Thoracic aorta (tissue), 2 donors: ENCODE measurements around the gene IER3. TPM values are rescaled to one million over a fixed set of nuclear protein-coding genes. Genes with fewer than 3 reads are reported as not detected.

Source experiments
- ATAC-seq: fragments of 150-250 bp; one replicate; pipeline ENCODE4 v1.8.0; 2017; ENCODE audit warnings: low read depth; ENCODE audit not compliant: insufficient number of reproducible peaks, low FRiP score
- DNase-seq: peaks from one replicate; pipeline ENCODE4 v3.0.0-alpha.2; 2020; ENCODE audit warnings: low spot score
- H3K27ac ChIP-seq, 2 donors: fragments of 200-600 bp; sonication (generic); 1 replicate in 1 of 2; 2 replicates in 1 of 2; pipeline ENCODE4 v1.5.1; 2016; ENCODE audit warnings: mild to moderate bottlenecking in 2 of 2, moderate library complexity in 2 of 2
- H3K27me3 ChIP-seq: fragments of 200-600 bp; sonication (generic); replicated peaks from 2 replicates; pipeline ENCODE4 v1.6.0; 2016; ENCODE audit warnings: mild to moderate bottlenecking; ENCODE audit not compliant: insufficient read depth
- H3K36me3 ChIP-seq: fragments of 200-600 bp; sonication (generic); one replicate; pipeline ENCODE4 v1.5.1; 2016
- H3K4me1 ChIP-seq, 2 donors: fragments of 200-600 bp; sonication (generic); 1 replicate in 1 of 2; 2 replicates in 1 of 2; pipeline versions ENCODE4 v1.5.1 to v1.6.0; 2016; ENCODE audit warnings: low read depth in 2 of 2, mild to moderate bottlenecking in 1 of 2; ENCODE audit not compliant: control insufficient read depth in 1 of 2
- H3K4me3 ChIP-seq: fragments of 200-600 bp; sonication (generic); 2 replicates; pipeline ENCODE4 v1.5.1; 2016; ENCODE audit warnings: mild to moderate bottlenecking
- H3K9me3 ChIP-seq: fragments of 200-600 bp; sonication (generic); 2 replicates; pipeline ENCODE4 v1.5.1; 2016
- total RNA-seq, 2 donors: library from RNA; depleted of rRNA; stranded (reverse); fragments of >200 nt; gene quantifications; one replicate each; pipeline versions ENCODE4 v1.1.0 to v1.2.3, GENCODE V29; 2016
- TF ChIP-seq, protein P1 (sequence below): fragments of 200-600 bp; sonication (generic); IDR thresholded peaks from one replicate; pipeline ENCODE4 v1.5.1; 2019; ENCODE audit warnings: antibody characterized with exemption

IER3 gene
- total RNA-seq, 2 donors from 2014 or later, result 43.5 to 43.8 TPM

DNA sequence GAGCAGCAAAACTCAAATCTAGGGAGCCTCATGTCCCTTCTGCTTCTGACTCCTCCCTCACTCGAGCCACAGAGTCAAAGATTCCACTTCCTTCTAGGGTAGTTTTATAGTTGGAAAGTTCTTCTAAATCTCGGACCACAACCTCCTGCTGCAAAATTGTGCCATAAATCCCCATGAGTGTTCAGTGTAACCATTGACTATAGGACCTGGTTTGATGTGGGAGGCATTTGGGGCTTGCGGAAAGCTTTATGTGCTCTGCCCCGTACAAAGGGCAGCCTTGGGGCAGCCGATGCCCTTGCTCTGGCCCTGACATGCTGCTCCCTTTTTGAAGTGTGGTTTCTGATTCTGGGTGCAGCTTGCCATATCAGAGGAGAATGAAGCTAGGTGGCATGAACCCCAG lies 43.6 kb upstream of the IER3 start:
- Histone ChIP-seq H3K4me3 (no peak overlapping the region), H3K36me3 (no peaks in the 10 kb centered on the region), H3K27me3 (no peaks in the 10 kb centered on the region), H3K4me1 (peaks cover 0 to 7% of the 10 kb centered on the region in 2 donors), H3K27ac (no peak overlapping the region), H3K9me3 (no peaks in the 10 kb centered on the region)
- TF ChIP-seq, protein P1, sequence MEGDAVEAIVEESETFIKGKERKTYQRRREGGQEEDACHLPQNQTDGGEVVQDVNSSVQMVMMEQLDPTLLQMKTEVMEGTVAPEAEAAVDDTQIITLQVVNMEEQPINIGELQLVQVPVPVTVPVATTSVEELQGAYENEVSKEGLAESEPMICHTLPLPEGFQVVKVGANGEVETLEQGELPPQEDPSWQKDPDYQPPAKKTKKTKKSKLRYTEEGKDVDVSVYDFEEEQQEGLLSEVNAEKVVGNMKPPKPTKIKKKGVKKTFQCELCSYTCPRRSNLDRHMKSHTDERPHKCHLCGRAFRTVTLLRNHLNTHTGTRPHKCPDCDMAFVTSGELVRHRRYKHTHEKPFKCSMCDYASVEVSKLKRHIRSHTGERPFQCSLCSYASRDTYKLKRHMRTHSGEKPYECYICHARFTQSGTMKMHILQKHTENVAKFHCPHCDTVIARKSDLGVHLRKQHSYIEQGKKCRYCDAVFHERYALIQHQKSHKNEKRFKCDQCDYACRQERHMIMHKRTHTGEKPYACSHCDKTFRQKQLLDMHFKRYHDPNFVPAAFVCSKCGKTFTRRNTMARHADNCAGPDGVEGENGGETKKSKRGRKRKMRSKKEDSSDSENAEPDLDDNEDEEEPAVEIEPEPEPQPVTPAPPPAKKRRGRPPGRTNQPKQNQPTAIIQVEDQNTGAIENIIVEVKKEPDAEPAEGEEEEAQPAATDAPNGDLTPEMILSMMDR, result no peak
- peak; percentile 25 for ATAC-seq
- DNase-seq, result no peak

DNA sequence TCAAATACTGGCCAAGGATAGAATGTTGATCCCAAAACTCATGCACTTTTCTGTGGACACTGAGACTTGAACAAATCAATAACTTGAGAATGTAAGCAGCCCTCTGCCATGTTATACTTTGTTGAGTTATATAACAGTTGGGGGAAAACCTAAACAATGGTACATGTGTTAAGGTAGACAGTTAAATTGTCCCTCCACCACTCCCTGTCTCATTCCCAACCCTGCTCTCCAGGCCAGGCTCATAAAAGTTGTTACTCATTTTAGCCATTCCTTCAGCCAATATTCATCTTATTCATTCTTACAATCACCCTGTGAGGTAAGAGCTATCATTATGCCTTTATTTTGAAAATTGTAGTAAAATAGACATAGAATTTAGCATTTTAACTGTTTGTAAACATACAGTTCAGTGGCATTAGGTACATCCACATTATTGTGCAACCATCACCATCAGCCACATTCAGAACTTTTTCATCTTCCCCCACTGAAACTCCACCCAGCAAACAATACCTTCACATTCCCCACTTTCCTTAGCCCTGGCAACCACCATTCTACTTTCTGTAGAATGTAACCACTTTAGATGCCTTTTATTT lies 38.2 kb upstream of the IER3 start:
- no peaks in the 10 kb centered on the region for H3K9me3 ChIP-seq
- H3K4me1 ChIP-seq, result peaks cover 38 to 44% of the 10 kb centered on the region in 2 donors
- H3K27me3 ChIP-seq, result no peaks in the 10 kb centered on the region
- ATAC-seq (peak; percentile 2), DNase-seq (no peak)
- H3K4me3 ChIP-seq, result no peak overlapping the region
- peak overlapping the region; percentile 95 to 96 for H3K27ac ChIP-seq
- TF ChIP-seq, protein P1, result no peak
- H3K36me3 ChIP-seq, result no peaks in the 10 kb centered on the region

DNA sequence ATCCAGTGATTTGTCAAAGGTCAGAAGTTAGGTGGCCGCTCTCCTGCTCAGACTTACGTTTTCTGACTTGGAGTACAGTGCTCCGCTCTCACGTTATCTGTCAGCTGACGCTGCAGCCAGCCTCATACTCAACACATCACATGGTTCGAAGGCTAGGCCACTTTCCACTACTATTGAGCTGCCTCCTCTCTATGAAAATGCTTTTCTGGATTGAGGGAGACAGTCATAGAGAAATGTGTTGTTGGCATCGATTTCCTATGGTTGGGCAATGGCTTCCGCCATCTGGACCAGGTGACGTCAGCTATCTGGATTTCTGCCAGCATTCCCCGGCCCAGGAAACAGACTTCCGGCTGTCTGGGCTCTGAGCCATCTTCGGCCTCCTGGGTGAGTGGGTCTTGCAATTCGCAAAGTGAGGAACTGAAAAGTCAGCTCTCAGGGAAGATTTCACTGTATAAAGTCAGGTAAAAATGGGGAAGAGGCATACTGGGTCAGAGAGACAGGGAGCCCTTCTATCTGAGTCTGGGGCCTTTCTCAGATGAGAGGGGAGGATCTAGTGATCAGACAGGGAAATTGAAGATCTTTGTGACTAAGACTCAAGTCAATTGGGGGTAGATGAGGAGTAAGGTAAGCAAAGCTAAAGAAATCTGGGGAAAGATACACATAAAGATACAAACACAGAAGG lies 37.5 kb upstream of the IER3 start:
- Histone ChIP-seq H3K4me1 (peaks cover 38 to 44% of the 10 kb centered on the region in 2 donors), H3K4me3 (peak overlapping the region; percentile 49), H3K36me3 (no peaks in the 10 kb centered on the region), H3K27ac (peak overlapping the region; percentile 95 to 96), H3K9me3 (no peaks in the 10 kb centered on the region), H3K27me3 (no peaks in the 10 kb centered on the region)
- DNase-seq (peak; percentile 91), ATAC-seq (peak; percentile 93)
- TF ChIP-seq, protein P1, result no peak

DNA sequence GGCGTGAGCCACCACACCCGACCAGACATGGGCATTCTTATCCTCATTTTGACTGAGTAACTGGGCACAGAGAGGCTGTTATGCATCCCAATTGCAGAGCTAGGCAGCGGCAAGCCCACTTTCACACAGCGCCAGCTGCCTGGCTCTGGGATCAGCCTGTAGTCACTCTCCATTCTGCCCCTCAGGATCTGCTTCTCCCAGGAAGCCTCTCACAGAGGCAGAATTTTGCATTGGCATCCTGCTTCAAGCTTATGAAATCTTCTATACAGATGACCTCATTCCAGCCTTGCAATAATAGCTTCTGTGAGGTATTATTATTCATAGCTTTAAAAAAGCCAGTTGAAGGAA lies 37.0 kb upstream of the IER3 start:
- H3K9me3 ChIP-seq, result no peaks in the 10 kb centered on the region
- TF ChIP-seq, protein P1, result no peak
- DNase-seq, result no peak
- H3K4me1 ChIP-seq, result peaks cover 38 to 44% of the 10 kb centered on the region in 2 donors
- peak overlapping the region; percentile 95 to 96 for H3K27ac ChIP-seq
- no peaks in the 10 kb centered on the region for H3K36me3 ChIP-seq
- peak overlapping the region; percentile 49 for H3K4me3 ChIP-seq
- no peaks in the 10 kb centered on the region for H3K27me3 ChIP-seq
- no peak for ATAC-seq

DNA sequence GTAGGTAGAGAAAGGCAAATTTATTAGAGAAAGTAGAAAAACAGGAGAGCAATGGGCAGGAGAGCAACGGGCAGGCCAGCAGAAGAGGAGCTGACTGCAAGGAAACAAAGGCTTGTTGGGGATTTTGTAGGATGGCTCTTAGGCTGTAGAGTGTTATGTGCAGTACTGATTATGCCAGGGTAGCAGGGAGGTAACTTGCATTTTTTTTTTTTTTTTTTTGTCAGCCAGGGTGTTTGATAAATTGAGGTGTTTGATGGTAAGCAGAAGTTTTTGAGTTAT lies 36.2 kb upstream of the IER3 start:
- no peaks in the 10 kb centered on the region for H3K27me3 ChIP-seq
- H3K4me3 ChIP-seq, result no peak overlapping the region
- H3K4me1 ChIP-seq, result peaks cover 38 to 44% of the 10 kb centered on the region in 2 donors
- H3K9me3 ChIP-seq, result no peaks in the 10 kb centered on the region
- no peaks in the 10 kb centered on the region for H3K36me3 ChIP-seq
- no peak for ATAC-seq
- H3K27ac ChIP-seq, result peak overlapping the region in 1 of 2 donors; percentile 95
- TF ChIP-seq, protein P1, result no peak
- DNase-seq, result no peak
